Caco-2 (cell line): ENCODE measurements around the gene GRIN2D. TPM values are rescaled to one million over a fixed set of nuclear protein-coding genes. Genes with fewer than 3 reads are reported as not detected.

Experiments
- BruUV-seq: library from RNA; stranded (reverse); fragments of 400-500 nt; replicated peaks from 2 replicates; lab custom pipeline; 2021; lab: Mats Ljungman, UMichigan
- CTCF ChIA-PET: fragments of 300-600 bp; sonication (Branson Sonifier 250); formaldehyde crosslinking; loops from one replicate; lab custom pipeline; 2022; ENCODE audit warnings: antibody characterized with exemption; lab: Charles Lee
- POLR2A ChIA-PET: fragments of 300-600 bp; sonication (Branson Sonifier 250); formaldehyde crosslinking; loops from one replicate; lab custom pipeline; 2022; ENCODE audit warnings: antibody characterized with exemption; lab: Charles Lee
- DNase-seq, 2 experiments: peaks; one replicate each; pipeline versions ENCODE4 v3.0.0 to v3.0.0-alpha.2; 2020 to 2022
- H3K27me3 ChIP-seq: replicated peaks from 2 replicates; pipeline ENCODE4 v1.6.0; 2011; ENCODE audit warnings: low read length; ENCODE audit not compliant: control insufficient read depth, insufficient read depth
- H3K36me3 ChIP-seq: 2 replicates; pipeline ENCODE4 v1.5.1; 2011; ENCODE audit warnings: low read length; ENCODE audit not compliant: control insufficient read depth, insufficient read depth
- H3K4me1 ChIP-seq: fragments of 250-450 bp; sonication (Bioruptor Pico); 2 replicates; pipeline ENCODE4 v1.5.1; 2020; ENCODE audit warnings: mild to moderate bottlenecking
- H3K4me3 ChIP-seq: 2 replicates; pipeline ENCODE4 v1.5.1; 2011; ENCODE audit warnings: low read depth, mild to moderate bottlenecking, control low read depth, low read length
- H3K9me3 ChIP-seq: fragments of 250-450 bp; sonication (Bioruptor Pico); 2 replicates; pipeline ENCODE4 v1.5.1; 2020; ENCODE audit warnings: mild to moderate bottlenecking, moderate library complexity
- H3K27ac Mint-ChIP-seq: one replicate; pipeline ENCODE4 v1.8.0; 2022; ENCODE audit warnings: mixed read lengths; ENCODE audit not compliant: unreplicated experiment
- H3K27me3 Mint-ChIP-seq: one replicate; pipeline ENCODE4 v1.8.0; 2022; ENCODE audit warnings: mixed read lengths; ENCODE audit not compliant: insufficient read depth, unreplicated experiment
- H3K36me3 Mint-ChIP-seq: one replicate; pipeline ENCODE4 v1.8.0; 2022; ENCODE audit warnings: mild to moderate bottlenecking, mixed read lengths; ENCODE audit not compliant: insufficient read depth, unreplicated experiment
- H3K4me1 Mint-ChIP-seq: one replicate; pipeline ENCODE4 v1.8.0; 2022; ENCODE audit warnings: low read depth, mixed read lengths; ENCODE audit not compliant: unreplicated experiment
- H3K4me3 Mint-ChIP-seq: one replicate; pipeline ENCODE4 v1.8.0; 2022; ENCODE audit warnings: mild to moderate bottlenecking, moderate library complexity, mixed read lengths; ENCODE audit not compliant: unreplicated experiment
- H3K9me3 Mint-ChIP-seq: one replicate; pipeline ENCODE4 v1.8.0; 2022; ENCODE audit warnings: mixed read lengths; ENCODE audit not compliant: unreplicated experiment
- CTCF ChIP-seq, 2 experiments: fragments of 200-600 bp in 1 of 2; IDR thresholded peaks; 1 replicate in 1 of 2; 2 replicates in 1 of 2; pipeline versions ENCODE4 v1.5.1 to v1.8.0; 2011 to 2022; ENCODE audit warnings: antibody characterized with exemption in 1 of 2, control low read depth in 1 of 2, inconsistent platforms in 1 of 2, low read depth in 1 of 2, low read length in 1 of 2, mild to moderate bottlenecking in 1 of 2, moderate library complexity in 1 of 2; ENCODE audit not compliant: insufficient read depth in 1 of 2, severe bottlenecking in 1 of 2, unreplicated experiment in 1 of 2
- intact Hi-C: fragments of 100-400 bp; cut with micrococcal nuclease; formaldehyde crosslinking; loops from one replicate; pipeline ENCODE4 v1.10.0; 2022; ENCODE audit not compliant: unreplicated experiment
- total RNA-seq: library from RNA; stranded (reverse); gene quantifications from 2 replicates; pipeline ENCODE4 v1.2.3, GENCODE V29; 2022

The GRIN2D gene
- total RNA-seq, 1 experiment from 2014 or later, result 6.5 TPM

GRCh38 chr19:48385461-48386087, 7.9 kb upstream of the GRIN2D start:
- peaks cover 91% of the 10 kb centered on the region for H3K36me3 Mint-ChIP-seq
- H3K4me1 ChIP-seq, result no peaks in the 10 kb centered on the region
- no peaks in the 10 kb centered on the region for H3K27me3 Mint-ChIP-seq
- no peak overlapping the region for H3K4me3 ChIP-seq
- ChIA-PET POLR2A (no interaction called here), CTCF (interaction anchor here (0.6 kb wide), 1 partner anchor 96 kb away, joined by 3 read pairs; no protein-coding TSS in a partner anchor)
- no peak for TF ChIP-seq CTCF (IDR thresholded peaks at IDR 0.05; ENCODE audit: insufficient read depth in 1 of 2, low read depth in 1 of 2, low read length in 1 of 2, severe bottlenecking in 1 of 2, unreplicated experiment in 1 of 2)
- no peak overlapping the region for H3K27ac Mint-ChIP-seq
- no peak overlapping the region for H3K4me3 Mint-ChIP-seq
- H3K9me3 ChIP-seq, result no peaks in the 10 kb centered on the region
- DNase-seq, result no peak
- no peaks in the 10 kb centered on the region for H3K9me3 Mint-ChIP-seq
- H3K27me3 ChIP-seq, result no peaks in the 10 kb centered on the region
- no TSS peak for BruUV-seq
- peaks cover 1% of the 10 kb centered on the region; the same call in 1 of the 2 replicates for H3K36me3 ChIP-seq
- intact Hi-C loops, result no loop called here
- peaks cover 7% of the 10 kb centered on the region for H3K4me1 Mint-ChIP-seq

GRCh38 chr19:48386981-48387380, 6.5 kb upstream of the GRIN2D start:
- no peak for TF ChIP-seq CTCF (IDR thresholded peaks at IDR 0.05; ENCODE audit: insufficient read depth in 1 of 2, low read depth in 1 of 2, low read length in 1 of 2, severe bottlenecking in 1 of 2, unreplicated experiment in 1 of 2)
- H3K4me1 ChIP-seq, result no peaks in the 10 kb centered on the region
- ChIA-PET CTCF (no interaction called here), POLR2A (no interaction called here)
- Mint-ChIP-seq H3K9me3 (no peaks in the 10 kb centered on the region), H3K27me3 (no peaks in the 10 kb centered on the region), H3K27ac (no peak overlapping the region), H3K4me1 (peaks cover 7% of the 10 kb centered on the region), H3K4me3 (no peak overlapping the region), H3K36me3 (peaks cover 93% of the 10 kb centered on the region)
- no TSS peak for BruUV-seq
- intact Hi-C loops, result no loop called here
- no peak overlapping the region for H3K4me3 ChIP-seq
- no peaks in the 10 kb centered on the region for H3K9me3 ChIP-seq
- no peak for DNase-seq
- H3K27me3 ChIP-seq, result no peaks in the 10 kb centered on the region
- peaks cover 1% of the 10 kb centered on the region; the same call in 1 of the 2 replicates for H3K36me3 ChIP-seq

- Mint-ChIP-seq H3K9me3 (no peaks in the 10 kb centered on the region), H3K4me3 (peak overlapping the region; percentile 80), H3K27ac (peak overlapping the region; percentile 61), H3K4me1 (peaks cover 24% of the 10 kb centered on the region), H3K27me3 (no peaks in the 10 kb centered on the region), H3K36me3 (peaks cover 83% of the 10 kb centered on the region)
- ChIA-PET CTCF (interaction anchor here (0.6 to 2.2 kb wide), 28 partner anchors 9 to 243 kb away, joined by 3 to 49 read pairs (median 6); partner anchors contain the start of genes CARD8, GRWD1, SYNGR4 and TMEM143), POLR2A (interaction anchor here (0.6 to 2.4 kb wide), 8 partner anchors 9 to 228 kb away, joined by 3 to 21 read pairs (median 5); partner anchors contain the start of genes RPL18, SPHK2, SYNGR4 and TMEM143)
- no TSS peak for BruUV-seq
- peak overlapping the region; percentile 70 for H3K4me3 ChIP-seq
- intact Hi-C loops, result loop anchor here (1.0 to 5.0 kb wide), 6 partner anchors 9 to 192 kb away; partner anchors contain the start of genes CYTH2 and SYNGR4
- H3K4me1 ChIP-seq, result peaks cover 21% of the 10 kb centered on the region
- peak; percentile 81 to 83 for DNase-seq
- TF ChIP-seq CTCF (IDR thresholded peaks at IDR 0.05; ENCODE audit: insufficient read depth in 1 of 2, low read depth in 1 of 2, low read length in 1 of 2, severe bottlenecking in 1 of 2, unreplicated experiment in 1 of 2), result peak; percentile 79 to 81
- no peaks in the 10 kb centered on the region for H3K27me3 ChIP-seq
- H3K36me3 ChIP-seq, result peaks cover 1% of the 10 kb centered on the region; the same call in 1 of the 2 replicates
- H3K9me3 ChIP-seq, result no peaks in the 10 kb centered on the region
Measured at GRCh38 chr19:48390188-48391099, 3.0 kb upstream of the GRIN2D start.
